ENCODE measurements around the gene ALKBH8. TPM values are rescaled to one million over a fixed set of nuclear protein-coding genes. Genes with fewer than 3 reads are reported as not detected.

The ALKBH8 gene
- total and polyA plus RNA-seq, 2 of the 13 experiments (the other 11 are each of a cell fraction or from before 2014, with no cell fraction given) = 2.4 to 9.1 TPM

GRCh38 chr11:107567739-107568335 lies 2.3 kb upstream of the ALKBH8 start:
- Histone ChIP-seq H2AFZ (ENCODE audit: low read length) (no peak overlapping the region), H3K4me1 (ENCODE audit: insufficient read depth, low read length) (peaks cover 19% of the 10 kb centered on the region), H3K4me3 (replicated peaks in 1 of 3; ENCODE audit: insufficient read depth in 1 of 3, low read depth in 2 of 3, low read length in 3 of 3) (no peak overlapping the region), H3K79me2 (ENCODE audit: insufficient read depth, low read length) (peaks cover 6% of the 10 kb centered on the region), H3K9me3 (ENCODE audit: low read length) (no peaks in the 10 kb centered on the region), H3K9ac (ENCODE audit: insufficient read depth, low read depth, low read length) (no peak overlapping the region), H3K4me2 (ENCODE audit: low read depth, low read length) (no peak overlapping the region), H3K27me3 (ENCODE audit: control insufficient read depth in 1 of 2, insufficient read depth in 2 of 2, low read length in 2 of 2) (peaks cover 0 to 10% of the 10 kb centered on the region in 2 experiments; a peak in 3 of 5 replicates), H3K27ac (ENCODE audit: extremely low read length, insufficient read depth, low read length) (no peak overlapping the region), H3K36me3 (replicated peaks in 1 of 2; ENCODE audit: control insufficient read depth in 1 of 2, insufficient read depth in 2 of 2, low read length in 2 of 2) (no peaks in the 10 kb centered on the region), H4K20me1 (ENCODE audit: insufficient read depth, low read length) (no peaks in the 10 kb centered on the region)
- no peak for TF ChIP-seq ZNF563 (CRISPR knock-in tag; IDR thresholded peaks at IDR 0.05)
- TF ChIP-seq ZNF841 (CRISPR knock-in tag; IDR thresholded peaks at IDR 0.05; ENCODE audit: borderline replicate concordance) = no peak
- no peak for TF ChIP-seq ZBTB7B (CRISPR knock-in tag; IDR thresholded peaks at IDR 0.05)
- TF ChIP-seq SUZ12 (IDR thresholded peaks at IDR 0.05; ENCODE audit: low read depth, low read length) = no peak
- TF ChIP-seq ZNF235 (CRISPR knock-in tag; IDR thresholded peaks at IDR 0.05; ENCODE audit: borderline replicate concordance) = no peak
- TF ChIP-seq, protein P1, sequence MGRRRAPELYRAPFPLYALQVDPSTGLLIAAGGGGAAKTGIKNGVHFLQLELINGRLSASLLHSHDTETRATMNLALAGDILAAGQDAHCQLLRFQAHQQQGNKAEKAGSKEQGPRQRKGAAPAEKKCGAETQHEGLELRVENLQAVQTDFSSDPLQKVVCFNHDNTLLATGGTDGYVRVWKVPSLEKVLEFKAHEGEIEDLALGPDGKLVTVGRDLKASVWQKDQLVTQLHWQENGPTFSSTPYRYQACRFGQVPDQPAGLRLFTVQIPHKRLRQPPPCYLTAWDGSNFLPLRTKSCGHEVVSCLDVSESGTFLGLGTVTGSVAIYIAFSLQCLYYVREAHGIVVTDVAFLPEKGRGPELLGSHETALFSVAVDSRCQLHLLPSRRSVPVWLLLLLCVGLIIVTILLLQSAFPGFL (CRISPR knock-in tag; IDR thresholded peaks at IDR 0.05) = no peak
- TF ChIP-seq, protein P2, sequence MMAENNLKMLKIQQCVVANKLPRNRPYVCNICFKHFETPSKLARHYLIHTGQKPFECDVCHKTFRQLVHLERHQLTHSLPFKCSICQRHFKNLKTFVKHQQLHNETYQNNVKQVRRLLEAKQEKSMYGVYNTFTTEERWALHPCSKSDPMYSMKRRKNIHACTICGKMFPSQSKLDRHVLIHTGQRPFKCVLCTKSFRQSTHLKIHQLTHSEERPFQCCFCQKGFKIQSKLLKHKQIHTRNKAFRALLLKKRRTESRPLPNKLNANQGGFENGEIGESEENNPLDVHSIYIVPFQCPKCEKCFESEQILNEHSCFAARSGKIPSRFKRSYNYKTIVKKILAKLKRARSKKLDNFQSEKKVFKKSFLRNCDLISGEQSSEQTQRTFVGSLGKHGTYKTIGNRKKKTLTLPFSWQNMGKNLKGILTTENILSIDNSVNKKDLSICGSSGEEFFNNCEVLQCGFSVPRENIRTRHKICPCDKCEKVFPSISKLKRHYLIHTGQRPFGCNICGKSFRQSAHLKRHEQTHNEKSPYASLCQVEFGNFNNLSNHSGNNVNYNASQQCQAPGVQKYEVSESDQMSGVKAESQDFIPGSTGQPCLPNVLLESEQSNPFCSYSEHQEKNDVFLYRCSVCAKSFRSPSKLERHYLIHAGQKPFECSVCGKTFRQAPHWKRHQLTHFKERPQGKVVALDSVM (CRISPR knock-in tag; IDR thresholded peaks at IDR 0.05) = no peak
- TF ChIP-seq, protein P3, sequence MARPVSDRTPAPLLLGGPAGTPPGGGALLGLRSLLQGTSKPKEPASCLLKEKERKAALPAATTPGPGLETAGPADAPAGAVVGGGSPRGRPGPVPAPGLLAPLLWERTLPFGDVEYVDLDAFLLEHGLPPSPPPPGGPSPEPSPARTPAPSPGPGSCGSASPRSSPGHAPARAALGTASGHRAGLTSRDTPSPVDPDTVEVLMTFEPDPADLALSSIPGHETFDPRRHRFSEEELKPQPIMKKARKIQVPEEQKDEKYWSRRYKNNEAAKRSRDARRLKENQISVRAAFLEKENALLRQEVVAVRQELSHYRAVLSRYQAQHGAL (CRISPR knock-in tag; IDR thresholded peaks at IDR 0.05; ENCODE audit: not compliant biosample characterization) = no peak
- TF ChIP-seq, protein P4, sequence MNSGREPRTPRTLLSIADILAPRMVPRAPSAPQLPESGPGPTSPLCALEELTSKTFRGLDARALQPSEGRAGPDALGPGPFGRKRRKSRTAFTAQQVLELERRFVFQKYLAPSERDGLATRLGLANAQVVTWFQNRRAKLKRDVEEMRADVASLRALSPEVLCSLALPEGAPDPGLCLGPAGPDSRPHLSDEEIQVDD (CRISPR knock-in tag; IDR thresholded peaks at IDR 0.05; ENCODE audit: borderline replicate concordance) = no peak
- TF ChIP-seq TAF15 (IDR thresholded peaks at IDR 0.05; ENCODE audit: low read depth, low read length, poor library complexity, severe bottlenecking) = no peak
- no peak for TF ChIP-seq ZNF788 (CRISPR knock-in tag; IDR thresholded peaks at IDR 0.05; ENCODE audit: borderline replicate concordance)
- TF ChIP-seq ZZZ3 (CRISPR knock-in tag; IDR thresholded peaks at IDR 0.05; ENCODE audit: borderline replicate concordance) = no peak
- TF ChIP-seq SRSF1 (optimal IDR thresholded peaks at IDR 0.05; ENCODE audit: low read depth, low read length) = no peak
- TF ChIP-seq, protein P5, sequence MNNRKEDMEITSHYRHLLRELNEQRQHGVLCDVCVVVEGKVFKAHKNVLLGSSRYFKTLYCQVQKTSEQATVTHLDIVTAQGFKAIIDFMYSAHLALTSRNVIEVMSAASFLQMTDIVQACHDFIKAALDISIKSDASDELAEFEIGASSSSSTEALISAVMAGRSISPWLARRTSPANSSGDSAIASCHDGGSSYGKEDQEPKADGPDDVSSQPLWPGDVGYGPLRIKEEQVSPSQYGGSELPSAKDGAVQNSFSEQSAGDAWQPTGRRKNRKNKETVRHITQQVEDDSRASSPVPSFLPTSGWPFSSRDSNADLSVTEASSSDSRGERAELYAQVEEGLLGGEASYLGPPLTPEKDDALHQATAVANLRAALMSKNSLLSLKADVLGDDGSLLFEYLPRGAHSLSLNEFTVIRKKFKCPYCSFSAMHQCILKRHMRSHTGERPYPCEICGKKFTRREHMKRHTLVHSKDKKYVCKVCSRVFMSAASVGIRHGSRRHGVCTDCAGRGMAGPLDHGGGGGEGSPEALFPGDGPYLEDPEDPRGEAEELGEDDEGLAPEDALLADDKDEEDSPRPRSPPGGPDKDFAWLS (CRISPR knock-in tag; IDR thresholded peaks at IDR 0.05; ENCODE audit: borderline replicate concordance) = no peak
- TF ChIP-seq ZKSCAN5 (CRISPR knock-in tag; IDR thresholded peaks at IDR 0.05) = no peak
- DNase-seq (ENCODE audit: low spot score) = no peak
- WGBS (ENCODE audit: low lambda C conversion rate) = 3% methylated on average over 5 of the region's 5 CpGs
- ChIA-PET POLR2A (no interaction called here), CTCF (ENCODE audit: low intra/inter-chr PET ratio, low total read pairs) (no interaction called here)
- BruUV-seq (replicated peaks) = no TSS peak
- ATAC-seq = no peak
- in situ Hi-C loops (cut with HindIII; ENCODE audit: extremely low pct_ligation_motif_present, low pct_unique_long_range_greater_than_20kb) (loop anchor here (5.0 kb wide), 1 partner anchor 124 kb away; no protein-coding TSS in a partner anchor), intact Hi-C loops (cut with micrococcal nuclease; ENCODE audit: unreplicated experiment) (no loop called here)
- FAIRE-seq = no peak
